Sigmoid colon (tissue), 7 donors: ENCODE data around the gene ASCL2. TPM values are rescaled to one million over a fixed set of nuclear protein-coding genes. Genes with fewer than 3 reads are reported as not detected.

Source experiments
- DNase-seq: peaks from one replicate; pipeline ENCODE4 v3.0.0-alpha.2; 2019
- H3K27ac ChIP-seq, 4 donors: fragments of 200-600 bp; sonication (generic); one replicate each; pipeline ENCODE4 v1.5.1; 2016 to 2019; ENCODE audit warnings: mild to moderate bottlenecking in 1 of 4
- H3K27me3 ChIP-seq, 3 donors: fragments of 200-600 bp; sonication (generic); one replicate each; pipeline ENCODE4 v1.5.1; 2019; ENCODE audit warnings: mild to moderate bottlenecking in 1 of 3
- H3K36me3 ChIP-seq, 4 donors: fragments of 200-600 bp; sonication (generic); one replicate each; pipeline ENCODE4 v1.5.1; 2016 to 2019
- H3K4me1 ChIP-seq, 4 donors: fragments of 200-600 bp; sonication (generic); one replicate each; pipeline ENCODE4 v1.5.1; 2017 to 2019
- H3K4me3 ChIP-seq, 4 donors: fragments of 200-600 bp; sonication (generic); one replicate each; pipeline ENCODE4 v1.5.1; 2017 to 2019; ENCODE audit warnings: mild to moderate bottlenecking in 2 of 4, moderate library complexity in 1 of 4
- H3K9me3 ChIP-seq, 4 donors: fragments of 200-600 bp in 3 of 4; sonication (generic) in 3 of 4; one replicate each; pipeline versions ENCODE4 v1.5.1 to v1.6.1; 2013 to 2019
- CTCF ChIP-seq, 4 experiments: fragments of 450-650 bp in 3 of 4; fragments of 200-600 bp in 1 of 4; IDR thresholded peaks; one replicate each; pipeline ENCODE4 v1.5.1; 2016 to 2019; ENCODE audit warnings: antibody characterized with exemption in 4 of 4, mild to moderate bottlenecking in 3 of 4, moderate library complexity in 2 of 4
- EP300 ChIP-seq, 4 donors: sonication (generic); formaldehyde crosslinking; IDR thresholded peaks; one replicate each; pipeline ENCODE4 v1.6.1; 2017; ENCODE audit warnings: antibody characterized with exemption in 4 of 4
- POLR2A ChIP-seq, 2 donors: fragments of 450-650 bp; IDR thresholded peaks; one replicate each; pipeline ENCODE4 v1.6.1; 2016; ENCODE audit warnings: antibody characterized with exemption in 2 of 2, mild to moderate bottlenecking in 2 of 2, moderate library complexity in 2 of 2
- POLR2AphosphoS5 ChIP-seq, 4 donors: sonication (generic); formaldehyde crosslinking; IDR thresholded peaks; one replicate each; pipeline ENCODE4 v1.6.1; 2017; ENCODE audit warnings: antibody characterized with exemption in 4 of 4
- WGBS, 2 donors: extraction: QIAGEN DNeasy Blood & Tissue Kit; methylation state at CpG; one replicate each; pipeline ENCODE4 v1.1.7; 2013; 5-methylcytosine and 5-hydroxymethylcytosine counted together
- intact Hi-C: fragments of 100-400 bp; cut with DNase I; formaldehyde crosslinking; loops from one replicate; pipeline ENCODE4 v1.15.1; 2023
- polyA plus RNA-seq, 3 donors: library from polyadenylated mRNA; stranded (reverse); fragments of 200-250 nt; gene quantifications; one replicate each; pipeline ENCODE4 v1.2.3, GENCODE V29; 2013
- total RNA-seq, 4 donors: library from RNA; depleted of rRNA; stranded (reverse); fragments of >200 nt; gene quantifications; one replicate each; pipeline ENCODE4 v1.1.0, GENCODE V29; 2016
- donor health status: healthy with polysubstance abuse.
- donor health status: Bipolar disorder and iron deficiency.
- donor health status: healthy.

ASCL2 gene
- total and polyA plus RNA-seq, 7 donors, result 0.28 to 4.8 (median 1.2) TPM; not detected in 2

GRCh38 chr11:2297623-2298030, 27.2 kb upstream of the ASCL2 start:
- DNase-seq, result no peak
- WGBS, 2 donors, result 59 to 71% methylated on average over 1 of the region's 1 CpG
- intact Hi-C loops, result no loop called here

GRCh38 chr11:2296913-2297622, 26.7 kb upstream of the ASCL2 start:
- TF ChIP-seq EP300 (IDR thresholded peaks at IDR 0.05) (no peak), CTCF (IDR thresholded peaks at IDR 0.05) (no peak), POLR2AphosphoS5 (IDR thresholded peaks at IDR 0.05) (no peak), POLR2A (IDR thresholded peaks at IDR 0.05) (no peak)
- Histone ChIP-seq H3K4me1 (peaks cover 0 to 4% (median 2%) of the 10 kb centered on the region in 4 donors), H3K27ac (no peak overlapping the region), H3K27me3 (no peaks in the 10 kb centered on the region), H3K36me3 (no peaks in the 10 kb centered on the region), H3K9me3 (no peaks in the 10 kb centered on the region), H3K4me3 (no peak overlapping the region)
- 90 to 93% methylated on average over 13 of the region's 13 CpGs for WGBS, 2 donors
- intact Hi-C loops, result no loop called here
- DNase-seq, result peak; percentile 62

More at GRCh38 chr11:2297623-2298030, 27.2 kb upstream of the ASCL2 start:
- Histone ChIP-seq H3K4me3 (no peak overlapping the region), H3K27me3 (no peaks in the 10 kb centered on the region), H3K4me1 (peaks cover 0 to 9% (median 5%) of the 10 kb centered on the region in 4 donors), H3K9me3 (no peaks in the 10 kb centered on the region), H3K36me3 (no peaks in the 10 kb centered on the region), H3K27ac (no peak overlapping the region)
- TF ChIP-seq EP300 (IDR thresholded peaks at IDR 0.05), result no peak
- no peak for TF ChIP-seq CTCF (IDR thresholded peaks at IDR 0.05)
- no peak for TF ChIP-seq POLR2A (IDR thresholded peaks at IDR 0.05)
- TF ChIP-seq POLR2AphosphoS5 (IDR thresholded peaks at IDR 0.05), result no peak

DNA sequence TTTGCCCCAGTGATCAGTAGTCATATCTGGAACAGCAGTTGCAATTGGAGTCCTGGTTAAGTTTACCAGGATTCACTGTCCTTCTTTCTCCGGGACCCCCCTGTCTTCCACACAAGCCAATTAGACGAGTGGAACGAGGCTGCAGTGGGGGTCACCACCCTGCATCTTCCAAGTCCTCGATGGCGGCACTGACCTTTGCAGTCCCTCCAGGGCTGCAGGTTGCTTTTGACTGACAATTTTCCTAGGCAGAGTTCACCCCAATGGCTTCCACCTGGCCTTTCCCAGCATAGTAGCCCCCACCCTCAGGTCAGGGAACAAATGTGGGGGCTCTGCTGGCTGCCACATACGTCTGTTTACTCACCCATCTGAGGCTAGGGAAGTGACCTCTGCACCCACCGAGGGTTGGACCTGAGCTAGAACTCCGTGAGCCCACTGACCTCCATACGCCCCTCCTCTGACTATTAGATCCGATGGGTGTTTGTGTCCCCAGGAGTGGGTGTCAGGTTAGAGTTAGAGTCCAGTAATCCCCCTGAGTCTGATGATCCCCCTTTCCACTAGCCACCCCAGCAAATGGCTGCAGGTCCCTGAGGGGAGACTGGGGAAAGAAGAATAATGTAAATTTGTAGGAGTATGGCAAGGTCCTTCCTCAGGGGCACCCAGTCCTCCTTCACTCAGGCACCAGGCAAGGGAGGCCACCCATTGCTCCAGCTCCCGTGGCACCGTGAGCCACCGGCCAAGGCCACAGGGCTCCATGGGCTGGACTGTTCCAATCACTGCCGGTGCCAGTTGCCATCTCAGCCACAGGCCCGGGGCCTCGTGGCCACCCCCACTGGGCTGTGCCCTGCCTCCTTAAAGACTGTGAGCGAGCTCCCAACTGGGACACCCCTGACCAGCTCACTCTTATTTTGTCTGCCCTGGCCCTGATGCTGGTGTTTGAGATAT, 25.9 kb upstream of the ASCL2 start:
- Histone ChIP-seq H3K9me3 (no peaks in the 10 kb centered on the region), H3K27me3 (no peaks in the 10 kb centered on the region), H3K4me1 (no peaks in the 10 kb centered on the region), H3K36me3 (no peaks in the 10 kb centered on the region), H3K4me3 (no peak overlapping the region), H3K27ac (no peak overlapping the region)
- no peak for TF ChIP-seq POLR2A (IDR thresholded peaks at IDR 0.05)
- no peak for TF ChIP-seq CTCF (IDR thresholded peaks at IDR 0.05)
- TF ChIP-seq EP300 (IDR thresholded peaks at IDR 0.05), result no peak
- no peak for TF ChIP-seq POLR2AphosphoS5 (IDR thresholded peaks at IDR 0.05)
- intact Hi-C loops, result no loop called here
- 92 to 93% methylated on average over 17 of the region's 17 CpGs for WGBS, 2 donors
- DNase-seq, result peak; percentile 28

DNA sequence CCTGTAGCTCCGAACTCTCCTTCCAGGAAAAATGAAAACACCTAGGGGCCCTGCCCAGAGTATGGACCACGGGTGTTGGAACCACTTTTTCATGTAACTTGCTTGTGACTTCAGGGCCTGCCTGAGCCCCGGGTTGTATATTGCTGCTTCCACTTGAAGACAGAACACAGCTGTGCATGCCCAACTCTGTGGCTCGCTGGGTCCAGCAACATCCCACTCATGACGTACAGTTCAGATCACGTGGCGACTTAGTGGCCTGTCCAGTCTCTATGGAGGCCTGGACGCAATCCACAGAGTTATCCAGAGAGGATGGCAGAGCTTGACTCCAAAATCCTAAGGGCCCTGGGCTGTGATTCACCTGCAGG, 24.5 kb upstream of the ASCL2 start:
- no peak overlapping the region for H3K27ac ChIP-seq
- TF ChIP-seq CTCF (IDR thresholded peaks at IDR 0.05), result no peak
- no peak for TF ChIP-seq EP300 (IDR thresholded peaks at IDR 0.05)
- no peak for TF ChIP-seq POLR2AphosphoS5 (IDR thresholded peaks at IDR 0.05)
- TF ChIP-seq POLR2A (IDR thresholded peaks at IDR 0.05), result no peak
- intact Hi-C loops, result no loop called here
- H3K27me3 ChIP-seq, result peaks cover 0 to 7% (median 0%) of the 10 kb centered on the region in 3 donors
- WGBS, 2 donors, result 87 to 88% methylated on average over 8 of the region's 8 CpGs
- no peaks in the 10 kb centered on the region for H3K4me1 ChIP-seq
- peak; percentile 50 for DNase-seq
- H3K9me3 ChIP-seq, result no peaks in the 10 kb centered on the region
- H3K36me3 ChIP-seq, result no peaks in the 10 kb centered on the region
- H3K4me3 ChIP-seq, result no peak overlapping the region
